Activated gamma-delta T cell (primary cell): ENCODE measurements around the gene LINGO3.
"Not testable (repeated sequence)": the region's sequence is repeated elsewhere in the genome, so short reads cannot be mapped to it uniquely, and the experiment has no call there.

Experiments used
- DNase-seq: peaks from one replicate; lab custom pipeline; 2025; lab: John Stamatoyannopoulos, UW
- total RNA-seq, 2 donors: gene quantifications; one replicate each; lab custom pipeline; 2026; lab: John Stamatoyannopoulos, UW

LINGO3 gene, protein sequence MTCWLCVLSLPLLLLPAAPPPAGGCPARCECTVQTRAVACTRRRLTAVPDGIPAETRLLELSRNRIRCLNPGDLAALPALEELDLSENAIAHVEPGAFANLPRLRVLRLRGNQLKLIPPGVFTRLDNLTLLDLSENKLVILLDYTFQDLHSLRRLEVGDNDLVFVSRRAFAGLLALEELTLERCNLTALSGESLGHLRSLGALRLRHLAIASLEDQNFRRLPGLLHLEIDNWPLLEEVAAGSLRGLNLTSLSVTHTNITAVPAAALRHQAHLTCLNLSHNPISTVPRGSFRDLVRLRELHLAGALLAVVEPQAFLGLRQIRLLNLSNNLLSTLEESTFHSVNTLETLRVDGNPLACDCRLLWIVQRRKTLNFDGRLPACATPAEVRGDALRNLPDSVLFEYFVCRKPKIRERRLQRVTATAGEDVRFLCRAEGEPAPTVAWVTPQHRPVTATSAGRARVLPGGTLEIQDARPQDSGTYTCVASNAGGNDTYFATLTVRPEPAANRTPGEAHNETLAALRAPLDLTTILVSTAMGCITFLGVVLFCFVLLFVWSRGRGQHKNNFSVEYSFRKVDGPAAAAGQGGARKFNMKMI
- 1.8 to 3.0 reads per million in 2 donors for total RNA-seq

GRCh38 chr19:2308114-2308556, at the start of gene LINGO3:
Gene LINGO3 (minus strand): TSS chr19:2308154. CDS start chr19:2291776, 16,378 bp downstream.
- DNase-seq: no peak

GRCh38 chr19:2356036-2356646, 48.2 kb upstream of the LINGO3 start:
- DNase-seq: no peak

GRCh38 chr19:2355168-2356035, 47.4 kb upstream of the LINGO3 start:
- DNase-seq: no peak

DNA sequence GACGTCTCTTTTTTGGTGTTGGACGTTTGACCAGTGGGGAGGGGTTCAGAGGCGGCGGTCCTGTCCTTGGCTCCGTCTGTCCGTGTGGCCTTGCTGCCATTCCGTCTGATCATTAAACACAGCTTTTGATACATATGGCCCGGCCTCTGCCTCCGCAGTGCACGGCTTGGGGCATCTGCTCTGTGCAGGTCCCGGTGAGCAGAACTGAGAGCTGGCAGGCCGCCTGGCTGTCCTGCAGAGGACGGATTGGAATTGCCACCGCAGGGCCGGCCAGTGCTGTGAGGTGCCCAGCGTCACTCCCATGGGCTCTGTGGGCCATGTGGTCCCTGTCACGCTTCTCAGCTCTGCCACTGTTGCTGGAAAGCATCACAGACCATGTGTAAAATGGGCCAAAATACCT, 46.7 kb upstream of the LINGO3 start:
- DNase-seq: no peak

DNA sequence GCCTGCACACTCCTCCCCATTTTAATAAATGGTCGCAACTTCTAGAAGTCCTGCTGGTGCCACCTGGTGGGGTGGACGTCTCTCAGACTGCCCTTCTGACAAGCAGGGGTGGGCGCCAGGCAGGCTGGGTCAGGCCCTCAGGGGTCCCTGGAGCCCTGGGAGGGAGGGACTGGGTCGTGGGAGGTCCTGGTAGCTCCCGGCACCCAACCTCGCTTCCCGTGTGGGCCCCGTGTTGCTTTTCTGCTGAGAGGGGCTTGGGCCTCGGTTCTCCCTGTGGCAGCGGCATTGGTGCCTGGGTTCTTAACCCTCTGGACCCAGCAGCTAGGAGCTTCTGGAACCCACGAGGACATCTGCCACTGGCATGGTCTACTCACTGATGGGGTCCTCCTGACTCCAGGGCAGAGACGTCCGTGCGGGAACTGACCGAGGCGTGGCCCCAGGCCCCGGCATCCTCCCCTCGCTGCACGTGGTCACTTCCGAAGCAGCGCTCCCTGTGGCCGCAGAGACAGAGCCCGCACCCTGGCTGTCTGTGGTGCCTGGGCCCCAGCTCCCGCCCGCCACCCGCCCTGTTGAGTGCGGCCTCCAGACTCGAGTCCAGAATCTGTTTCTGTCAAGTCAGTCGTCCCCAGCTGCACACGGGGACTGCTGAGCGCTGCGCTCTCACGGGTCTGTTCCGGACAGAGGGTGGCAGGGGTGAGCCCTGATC, 46.1 kb upstream of the LINGO3 start:
- no peak for DNase-seq

DNA sequence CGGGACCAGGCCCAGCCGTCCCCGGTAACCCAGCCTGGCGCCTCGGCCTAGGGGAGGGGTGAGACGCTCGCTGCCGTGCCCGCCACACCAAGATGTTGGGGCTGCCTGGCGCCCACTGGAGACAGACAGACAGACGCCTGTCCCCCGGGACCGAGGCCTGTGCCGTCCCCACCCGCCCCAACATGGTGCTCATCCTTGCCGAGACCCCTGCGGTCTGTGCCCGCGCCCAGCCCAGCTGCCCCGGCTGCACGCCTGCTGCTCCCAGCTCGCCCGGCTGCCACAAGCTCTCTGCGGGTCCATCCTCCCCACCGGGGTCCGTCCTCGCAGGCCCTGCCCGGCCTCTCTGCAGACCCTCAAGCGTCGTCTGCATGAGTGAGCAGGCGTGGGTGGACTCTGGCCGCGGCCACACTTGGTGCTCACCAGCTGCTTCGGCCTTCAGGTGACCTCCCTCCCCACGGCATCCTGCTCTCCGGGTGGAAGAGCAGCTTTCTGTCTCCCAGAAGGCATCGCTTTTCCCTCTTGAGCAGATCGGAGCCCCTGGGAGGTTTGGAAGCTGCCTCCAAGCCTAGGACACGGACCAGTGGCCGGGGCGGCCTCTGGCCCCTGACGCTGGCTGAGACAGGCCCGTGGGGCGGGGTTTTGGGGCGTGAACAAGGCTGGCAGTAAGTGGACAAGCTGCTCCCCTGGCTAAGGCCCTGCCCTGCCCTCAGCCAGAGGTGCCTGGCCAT, 45.4 kb upstream of the LINGO3 start:
- no peak for DNase-seq

DNA sequence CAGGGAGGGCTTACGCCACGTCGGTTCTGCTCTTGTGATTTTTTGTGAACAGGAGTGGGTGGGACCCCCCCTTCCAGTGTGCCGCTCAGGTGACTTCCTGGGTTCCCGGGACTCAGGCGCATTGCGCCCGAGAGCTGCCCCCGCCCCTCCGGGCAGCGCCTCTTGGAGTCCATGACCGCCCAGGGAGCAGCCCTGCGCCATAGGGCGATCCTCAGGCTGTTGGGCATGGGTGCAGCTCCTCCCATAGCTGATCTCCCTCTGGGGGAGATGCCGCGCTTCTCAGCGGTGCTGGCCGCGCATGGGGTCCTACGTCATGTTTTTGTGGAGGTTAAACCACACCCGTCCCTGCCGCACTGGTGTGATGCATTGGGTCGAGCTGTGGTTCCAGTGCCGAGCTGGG, 44.2 kb upstream of the LINGO3 start:
- DNase-seq: no peak

DNA sequence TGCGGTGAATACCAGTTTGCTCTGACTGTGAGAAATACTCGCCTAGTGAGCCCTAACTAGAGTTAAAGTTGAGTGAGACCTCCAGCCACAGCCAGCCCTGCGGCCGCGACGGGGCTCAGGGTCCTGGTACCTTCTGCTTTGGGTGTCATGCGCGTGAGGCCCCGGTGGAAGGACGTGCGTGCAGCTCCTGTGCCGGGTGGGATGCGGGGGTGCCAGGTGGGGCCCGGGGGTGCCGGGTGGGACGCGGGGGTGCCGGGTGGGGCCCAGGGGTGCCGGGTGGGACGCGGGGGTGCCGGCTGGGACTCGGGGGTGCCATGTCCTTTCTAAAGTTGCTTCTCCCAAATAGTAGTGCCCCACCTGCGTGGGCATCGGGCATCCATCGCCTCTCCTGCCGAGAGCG, 43.6 kb upstream of the LINGO3 start:
- DNase-seq: no peak

DNA sequence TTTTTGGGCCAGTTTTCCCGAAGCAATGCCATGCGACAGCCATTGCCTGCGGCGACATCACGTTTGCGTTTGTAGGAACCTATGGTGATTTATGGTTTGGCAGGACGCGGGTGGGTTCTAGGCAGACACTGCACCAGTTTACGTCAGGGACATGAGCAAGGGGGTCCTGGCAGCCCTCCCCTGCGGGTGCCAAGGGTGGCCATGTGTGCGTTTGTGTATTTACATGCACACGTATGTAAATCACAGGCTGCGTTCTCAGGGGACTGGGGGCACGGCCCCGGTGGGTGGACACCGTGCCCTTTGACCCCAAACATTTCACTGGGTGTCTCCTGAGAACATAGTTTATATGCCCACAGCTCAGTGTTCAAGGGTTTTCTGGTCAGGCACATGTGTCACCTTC, 42.7 kb upstream of the LINGO3 start:
- no peak for DNase-seq

DNA sequence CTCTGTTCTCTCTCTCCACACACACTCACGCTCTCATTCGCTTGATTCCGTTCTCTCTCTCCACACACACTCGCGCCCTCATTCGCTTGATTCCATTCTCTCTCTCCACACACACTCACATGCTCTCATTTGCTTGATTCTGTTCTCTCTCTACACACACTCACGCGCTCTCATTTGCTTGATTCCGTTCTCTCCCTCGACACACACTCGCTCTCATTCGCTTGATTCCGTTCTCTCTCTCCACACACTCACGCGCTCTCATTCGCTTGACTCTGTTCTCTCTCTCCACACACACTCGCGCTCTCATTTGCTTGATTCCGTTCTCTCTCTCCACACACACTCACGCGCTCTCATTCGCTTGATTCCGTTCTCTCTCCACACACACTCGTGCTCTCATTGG, 41.9 kb upstream of the LINGO3 start:
- not testable (repeated sequence) for DNase-seq

- no peak for DNase-seq
Measured at GRCh38 chr19:2345794-2346663, 38.1 kb upstream of the LINGO3 start.

GRCh38 chr19:2345076-2345475, 37.1 kb upstream of the LINGO3 start:
- DNase-seq: no peak

DNA sequence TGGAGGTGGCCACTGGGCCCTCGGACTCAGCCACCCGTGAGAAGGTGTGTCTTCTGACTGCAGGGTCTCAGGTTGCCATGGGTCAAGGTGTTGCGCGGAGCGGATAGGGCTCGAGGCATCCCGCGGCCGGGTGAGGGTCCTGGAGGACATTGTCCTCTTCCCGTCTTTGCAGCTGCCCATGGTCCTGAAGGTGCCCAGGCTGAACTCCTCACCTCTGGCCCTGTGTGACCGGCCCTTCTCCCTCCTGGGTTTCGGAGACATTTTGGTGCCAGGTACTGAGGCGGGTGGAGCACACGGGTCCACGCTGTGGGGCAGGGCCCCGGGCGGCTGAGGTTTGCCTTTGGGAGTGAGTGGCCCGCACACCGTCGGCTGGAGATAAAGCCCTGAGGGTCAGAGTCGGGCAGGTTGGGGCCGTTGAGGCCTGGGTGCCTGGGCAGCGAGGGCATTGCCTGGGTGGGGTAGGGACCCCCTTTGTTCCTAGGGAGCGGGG, 36.5 kb upstream of the LINGO3 start:
- no peak for DNase-seq

GRCh38 chr19:2343289-2343982, 35.5 kb upstream of the LINGO3 start:
- no peak for DNase-seq

DNA sequence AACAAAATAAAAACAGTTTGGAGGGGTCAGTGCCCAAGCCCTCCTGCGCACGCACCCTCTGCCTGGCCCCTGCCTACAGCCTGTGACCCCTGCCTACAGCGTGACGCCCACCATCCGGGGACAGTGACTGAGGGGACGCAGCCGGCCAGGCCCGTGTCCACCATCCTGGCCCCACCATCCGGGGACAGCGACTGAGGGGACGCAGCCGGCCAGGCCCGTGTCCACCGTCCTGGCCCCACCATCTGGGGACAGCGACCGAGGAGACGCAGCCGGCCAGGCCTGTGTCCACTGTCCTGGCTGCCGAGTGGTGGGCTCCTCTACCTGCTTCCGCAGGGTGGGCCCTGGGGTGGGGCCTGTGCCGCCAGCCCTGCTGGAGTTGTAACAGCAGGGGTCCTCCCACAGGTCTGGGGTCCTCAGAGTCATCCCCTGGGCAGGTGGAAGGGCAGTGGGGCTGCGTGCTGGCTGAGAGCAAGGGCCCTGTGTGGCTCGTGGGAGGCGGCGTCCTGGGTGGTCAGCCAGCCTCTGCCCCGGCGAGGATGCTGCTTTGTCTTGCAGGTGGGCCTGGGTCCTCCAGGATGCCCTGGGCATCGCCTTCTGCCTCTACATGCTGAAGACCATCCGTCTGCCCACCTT, 34.8 kb upstream of the LINGO3 start:
- DNase-seq: no peak

- no peak for DNase-seq
Measured at GRCh38 chr19:2341982-2342381, 34.0 kb upstream of the LINGO3 start.

DNA sequence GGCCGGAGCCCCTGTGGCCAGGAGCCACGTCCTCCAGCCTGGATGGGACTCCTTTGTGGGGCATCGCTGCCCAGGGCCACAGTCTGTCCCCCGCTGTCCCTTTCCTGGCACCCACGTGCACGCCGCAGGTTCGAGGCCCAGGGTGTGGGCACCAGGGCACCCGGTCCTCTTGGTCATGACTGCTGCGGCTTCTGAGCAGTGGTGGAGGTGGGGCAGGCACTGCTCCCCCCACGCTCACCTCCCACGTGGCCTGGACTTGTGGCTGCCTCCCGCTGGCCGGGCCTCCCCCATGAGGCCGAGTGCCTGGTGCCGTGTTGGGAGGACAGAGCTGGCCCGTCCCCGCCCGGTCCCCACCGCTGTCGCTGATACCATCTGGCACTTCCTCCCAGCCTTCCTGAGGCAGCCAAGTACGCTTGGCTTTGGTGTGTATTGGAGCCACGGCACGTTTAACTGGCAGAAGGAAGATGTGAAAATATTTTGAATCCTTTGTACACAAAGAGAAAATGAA, 33.3 kb upstream of the LINGO3 start:
- DNase-seq: no peak
